Adrenal gland (tissue), 5 donors: ENCODE measurements around the gene DYRK1A.

Source experiments
- CTCF ChIP-seq, 6 experiments: fragments of 450-650 bp in 4 of 6; fragments of 200-600 bp in 2 of 6; sonication (generic) in 1 of 6; IDR thresholded peaks; 1 replicate in 5 of 6; 2 replicates in 1 of 6; pipeline versions ENCODE4 v1.5.1 to v1.8.0; 2016 to 2021; ENCODE audit warnings: antibody characterized with exemption in 6 of 6, mild to moderate bottlenecking in 2 of 6, moderate library complexity in 1 of 6
- POLR2A ChIP-seq, 2 donors: fragments of 450-650 bp; IDR thresholded peaks; one replicate each; pipeline ENCODE4 v1.6.1; 2017; ENCODE audit warnings: antibody characterized with exemption in 2 of 2, mild to moderate bottlenecking in 2 of 2, moderate library complexity in 1 of 2
- donor health status: DM: no; HTN: no; CAD: no.

- TF ChIP-seq CTCF (IDR thresholded peaks at IDR 0.05): no peak
- no peak for TF ChIP-seq POLR2A (IDR thresholded peaks at IDR 0.05)
These were observed 54.7 kb downstream of the DYRK1A start for GRCh38 chr21:37421306-37421705.
